Raji (cell line): ENCODE measurements around the gene FCHO2.

ENCODE experiments used
- POLR2A ChIP-seq: IDR thresholded peaks from 2 replicates; pipeline ENCODE4 v1.6.1; 2011; ENCODE audit warnings: low read depth, low read length, control low read depth; ENCODE audit not compliant: insufficient read depth

The FCHO2 gene

GRCh38 chr5:73115399-73116051 is 159.7 kb downstream of the FCHO2 start:
- TF ChIP-seq POLR2A, result no peak

DNA sequence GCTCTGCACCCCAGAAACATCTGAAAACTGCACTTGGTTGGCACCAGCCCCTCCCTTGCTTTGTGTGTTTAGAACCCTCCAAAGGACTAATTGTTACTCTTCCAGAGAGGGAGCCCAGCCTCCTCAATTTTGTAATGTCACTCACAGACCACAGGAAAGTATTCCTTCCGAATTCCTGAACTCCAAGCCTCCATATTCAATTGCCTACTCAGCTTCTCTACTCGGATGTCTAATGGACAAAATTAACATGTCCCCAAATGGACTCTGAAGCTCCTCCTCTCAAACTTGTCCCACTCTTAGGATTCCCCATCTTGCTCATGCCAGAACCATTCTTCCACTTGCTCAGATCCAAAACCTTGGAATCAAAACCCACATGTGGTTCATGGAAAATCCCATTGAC is 160.7 kb downstream of the FCHO2 start:
- no peak for TF ChIP-seq POLR2A

- TF ChIP-seq POLR2A, result no peak
These were observed 161.4 kb downstream of the FCHO2 start for GRCh38 chr5:73117088-73117740.

GRCh38 chr5:73118391-73118973 is 162.6 kb downstream of the FCHO2 start:
- TF ChIP-seq POLR2A, result no peak

GRCh38 chr5:73119451-73120157 is 163.8 kb downstream of the FCHO2 start:
- TF ChIP-seq POLR2A, result no peak

- TF ChIP-seq POLR2A, result no peak
These were observed 164.6 kb downstream of the FCHO2 start, which contains the start of gene TMEM171 for GRCh38 chr5:73120222-73121118. Gene TMEM171 (plus strand): TSS chr5:73120575. CDS start chr5:73123374, 2,799 bp downstream.

GRCh38 chr5:73121119-73121463 is 165.2 kb downstream of the FCHO2 start:
- TF ChIP-seq POLR2A, result no peak

- TF ChIP-seq POLR2A, result no peak
These were observed 167.3 kb downstream of the FCHO2 start for GRCh38 chr5:73122875-73123810.

- no peak for TF ChIP-seq POLR2A
These were observed 169.4 kb downstream of the FCHO2 start for GRCh38 chr5:73125289-73125688.

DNA sequence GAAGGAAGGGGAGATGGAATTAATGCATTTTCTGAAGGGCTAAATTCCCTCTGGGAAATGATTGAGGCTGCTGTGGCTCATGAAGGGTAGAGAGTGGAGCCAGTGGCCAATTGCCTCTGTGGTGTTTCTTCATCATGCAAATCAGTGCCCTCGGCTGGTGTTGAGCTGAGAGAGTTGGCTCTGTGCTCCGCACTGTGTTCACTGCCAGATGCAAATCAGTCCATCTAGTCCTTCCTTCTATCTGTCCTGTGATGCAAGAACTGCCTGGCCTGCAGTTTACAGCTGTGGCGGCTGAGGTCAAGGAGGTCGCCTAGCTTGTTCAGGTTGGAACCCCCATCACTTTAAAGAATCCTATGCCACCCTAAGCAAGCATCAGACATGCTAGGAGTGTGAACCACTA is 170.5 kb downstream of the FCHO2 start:
- TF ChIP-seq POLR2A, result no peak

GRCh38 chr5:73126957-73127356 is 171.1 kb downstream of the FCHO2 start:
- TF ChIP-seq POLR2A, result no peak

DNA sequence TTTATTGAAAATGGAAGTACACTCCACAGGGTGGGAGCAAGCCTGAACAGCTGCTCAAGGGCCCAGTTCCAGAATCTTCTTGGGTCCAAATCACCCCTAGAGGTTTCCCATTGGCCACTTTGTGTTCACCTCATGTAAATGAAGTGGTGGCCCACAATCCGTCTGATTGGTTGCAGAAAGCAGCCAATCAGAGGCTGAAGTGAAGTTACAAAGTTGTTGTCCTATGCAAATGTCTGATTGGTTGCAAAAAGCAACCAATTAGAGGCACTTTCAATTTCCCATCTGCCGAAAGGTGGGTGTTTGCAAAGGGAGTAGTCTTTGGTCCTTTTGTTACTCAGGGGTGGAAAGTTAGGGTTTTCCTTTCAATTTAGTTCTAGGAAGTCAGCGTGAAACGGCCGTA is 173.3 kb downstream of the FCHO2 start:
- TF ChIP-seq POLR2A, result no peak

DNA sequence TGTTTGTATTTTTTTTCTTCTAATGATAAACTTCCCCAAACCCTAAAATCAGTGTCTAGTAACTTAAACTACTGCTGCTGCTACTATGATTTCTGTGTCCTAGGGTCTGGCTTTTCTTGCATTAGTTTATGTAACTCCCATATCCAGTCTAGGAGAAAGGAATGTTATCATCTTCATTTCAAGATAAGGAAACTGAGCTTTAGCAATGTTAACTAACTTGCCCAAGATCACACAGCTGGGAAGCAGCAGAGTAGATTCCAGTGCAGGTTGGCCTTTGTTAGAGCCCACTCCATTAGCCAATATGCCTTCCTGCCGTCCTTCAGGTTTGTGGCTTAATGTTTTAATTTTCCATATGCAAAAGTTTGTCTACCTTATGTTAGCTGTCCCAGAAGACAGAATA is 175.0 kb downstream of the FCHO2 start:
- TF ChIP-seq POLR2A, result no peak

- no peak for TF ChIP-seq POLR2A
These were observed 176.0 kb downstream of the FCHO2 start for GRCh38 chr5:73131711-73132425.

- TF ChIP-seq POLR2A, result no peak
These were observed 176.9 kb downstream of the FCHO2 start for GRCh38 chr5:73132759-73133158.
